Hematopoietic multipotent progenitor cell (in vitro differentiated cells): Measurements from ENCODE around the gene TRMT2A. TPM values are rescaled to one million over a fixed set of nuclear protein-coding genes. Genes with fewer than 3 reads are reported as not detected.
"Not testable (repeated sequence)": the region's sequence is repeated elsewhere in the genome, so short reads cannot be mapped to it uniquely, and the experiment has no call there.

Source experiments
- DNase-seq, 3 donors: peaks; one replicate each; pipeline ENCODE4 v3.0.0-alpha.2; 2011 to 2015; ENCODE audit warnings: low read depth in 2 of 3, low spot score in 2 of 3
- total RNA-seq: library from RNA; depleted of rRNA; stranded (reverse); fragments of >200 nt; gene quantifications from one replicate; pipeline ENCODE4 v1.2.3, GENCODE V29; 2012

The TRMT2A gene
- 87.0 TPM for total RNA-seq

GRCh38 chr22:20116951-20117632, at the start of gene TRMT2A:
TRMT2A (minus strand) TSS chr22:20117226; CDS start chr22:20116906, 320 bp downstream.
- peak; percentile 95 to 99 (median 99) for DNase-seq

GRCh38 chr22:20166703-20167102, 49.7 kb upstream of the TRMT2A start:
- no peak for DNase-seq

DNA sequence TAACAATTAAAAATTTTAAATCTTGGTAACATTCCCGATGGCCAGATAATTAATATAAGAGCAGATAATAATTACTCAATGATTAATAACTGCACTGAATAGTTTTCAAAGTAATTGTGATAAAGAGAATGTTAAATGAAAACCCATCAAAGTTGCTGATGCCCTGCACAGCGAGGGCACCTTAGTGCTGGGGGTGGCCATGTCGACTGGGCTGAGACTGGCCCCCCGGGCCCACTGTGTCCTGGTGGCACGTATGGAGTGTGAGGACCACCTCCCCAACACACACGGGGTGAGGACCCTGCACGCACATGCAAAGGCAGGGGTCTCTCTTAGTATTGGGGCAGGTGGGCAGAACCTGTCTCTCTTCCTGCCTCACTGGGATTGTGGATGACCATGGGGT, 48.9 kb upstream of the TRMT2A start:
- DNase-seq = no peak

GRCh38 chr22:20165421-20165820, 48.4 kb upstream of the TRMT2A start:
- no peak for DNase-seq

DNA sequence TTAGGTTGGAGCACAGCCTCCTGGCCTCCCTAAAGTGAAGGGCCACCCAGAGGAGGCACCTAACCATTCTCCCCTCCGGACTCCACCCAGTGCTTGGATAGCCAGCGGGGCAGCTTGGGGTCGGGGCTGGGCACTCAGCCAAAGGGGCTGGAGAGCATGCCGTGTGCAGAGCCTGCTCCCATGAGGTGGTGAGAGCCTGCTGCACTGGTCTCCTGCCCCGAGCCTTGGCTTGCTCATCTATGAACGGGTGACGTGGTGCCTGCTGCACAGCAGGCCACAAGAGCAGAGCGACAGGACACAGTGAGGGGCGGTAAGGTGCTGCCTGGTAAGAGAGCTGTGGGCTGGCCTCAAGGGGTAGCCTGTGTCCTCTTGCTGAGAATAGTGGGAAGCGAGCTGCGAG, 47.8 kb upstream of the TRMT2A start:
- DNase-seq = no peak

DNA sequence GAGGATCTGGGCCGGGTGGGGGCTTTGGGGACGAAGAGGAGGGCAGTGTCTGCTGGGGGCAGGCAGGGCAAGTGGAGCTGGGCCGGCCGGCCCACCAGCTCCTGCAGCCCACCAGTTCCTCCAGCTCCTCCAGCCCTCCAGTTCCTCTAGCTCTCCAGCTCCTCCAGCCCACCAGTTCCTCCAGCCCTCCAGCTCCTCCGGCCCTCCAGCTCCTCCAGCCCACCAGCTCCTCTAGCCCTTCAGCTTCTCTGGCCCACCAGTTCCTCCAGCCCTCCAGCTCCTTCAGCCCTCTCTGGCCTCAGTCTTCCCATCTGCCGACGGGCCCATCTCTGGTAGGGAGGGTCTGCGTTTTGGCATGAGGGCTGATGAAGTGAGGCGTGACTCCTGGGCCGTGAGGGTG, 43.0 kb upstream of the TRMT2A start:
- no peak for DNase-seq

DNA sequence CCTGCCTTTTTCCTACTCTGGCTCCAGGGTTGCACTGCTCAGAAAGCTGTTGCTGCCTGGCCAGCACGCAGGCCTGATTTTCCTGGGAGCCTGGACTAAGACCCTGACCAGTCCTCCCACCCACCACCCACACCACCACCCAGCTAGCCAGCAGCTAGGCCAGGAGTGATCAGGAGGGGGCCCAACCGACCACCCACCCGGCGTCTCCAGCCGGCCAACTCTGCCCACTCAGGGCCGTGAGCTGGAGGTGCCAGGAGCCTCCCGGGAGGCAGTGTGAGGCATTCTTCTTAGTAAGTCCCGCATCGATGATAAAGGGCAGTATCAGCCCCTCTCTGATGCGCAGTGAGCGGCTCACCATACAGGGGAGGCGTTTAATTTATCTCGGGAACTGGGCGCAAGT, 42.5 kb upstream of the TRMT2A start:
- not testable (repeated sequence) for DNase-seq

DNA sequence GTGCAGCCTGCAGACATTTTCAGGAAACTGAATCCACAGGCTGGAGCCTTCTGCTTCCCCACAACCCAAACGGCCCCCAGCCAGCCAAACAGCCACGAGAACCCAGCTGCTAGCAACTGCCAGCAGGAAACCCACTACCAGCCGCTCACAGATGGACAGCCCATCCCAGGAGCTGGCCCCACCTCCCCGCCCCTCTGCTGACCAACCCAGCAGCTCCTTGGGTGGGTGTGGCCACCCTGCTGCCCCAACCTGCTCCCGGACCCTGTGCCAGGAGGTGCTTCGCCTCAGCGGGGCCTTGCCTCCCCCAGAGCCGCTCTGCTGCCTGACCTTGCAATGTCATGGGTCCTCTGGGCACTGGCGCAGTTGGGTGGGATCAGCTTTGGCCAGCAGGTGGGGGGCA, 42.0 kb upstream of the TRMT2A start:
- peak in 2 of 3 donors; percentile 81 to 97 for DNase-seq

DNA sequence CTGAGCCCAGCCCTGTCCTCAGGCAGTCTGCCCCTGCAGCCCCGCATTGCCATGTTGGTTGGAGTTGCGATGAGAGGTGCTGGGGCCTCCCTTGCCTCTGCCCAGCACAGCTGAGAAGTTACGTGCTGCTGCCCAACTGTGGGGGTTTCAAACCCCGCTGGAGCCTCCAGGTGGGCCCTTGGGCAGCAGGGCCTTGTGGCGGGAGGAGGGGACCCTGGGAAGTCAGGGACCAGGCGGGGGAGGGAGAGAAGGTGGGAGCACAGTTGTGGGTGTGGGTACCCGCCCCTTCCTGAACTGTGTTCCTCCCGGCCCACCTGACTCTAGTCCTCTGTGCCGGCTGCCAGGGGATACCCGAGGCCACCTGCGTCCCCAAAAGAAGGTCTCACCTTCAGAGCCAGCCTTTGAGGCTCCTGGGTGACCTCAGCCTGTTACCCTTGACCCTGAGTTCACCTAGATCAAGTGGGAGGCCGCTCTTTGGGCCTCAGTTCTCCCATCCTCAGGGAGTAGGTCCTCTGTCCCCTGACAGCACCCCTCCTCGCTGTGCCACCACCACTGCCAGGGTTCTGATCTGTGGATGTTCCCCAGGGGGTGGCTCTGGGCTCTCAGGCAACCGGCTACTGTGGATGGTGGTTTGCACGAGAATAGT, 41.5 kb upstream of the TRMT2A start:
- peak in 1 of 3 donors; percentile 50 for DNase-seq

- DNase-seq = no peak
Observed at GRCh38 chr22:20157430-20158183, 40.6 kb upstream of the TRMT2A start.

- peak; percentile 75 to 87 (median 85) for DNase-seq
Observed at GRCh38 chr22:20156611-20157429, 39.8 kb upstream of the TRMT2A start.

DNA sequence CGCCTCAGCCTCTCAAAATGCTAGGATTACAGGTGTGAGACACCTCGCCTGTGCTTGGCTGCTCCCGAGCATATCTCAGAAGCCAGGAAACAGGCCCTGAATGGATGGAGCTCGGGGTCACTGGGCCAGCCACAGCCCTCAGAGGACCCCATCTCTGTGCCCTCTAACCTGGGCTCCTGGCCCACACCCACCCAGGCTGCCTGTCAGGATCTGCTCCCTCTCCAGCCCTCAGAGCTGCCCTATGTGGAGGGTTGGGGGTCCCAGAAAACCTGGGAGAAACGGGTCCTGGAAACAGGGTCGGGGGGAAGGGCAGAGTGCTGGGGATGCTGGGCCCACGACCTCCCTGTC, 39.0 kb upstream of the TRMT2A start:
- DNase-seq = no peak

DNA sequence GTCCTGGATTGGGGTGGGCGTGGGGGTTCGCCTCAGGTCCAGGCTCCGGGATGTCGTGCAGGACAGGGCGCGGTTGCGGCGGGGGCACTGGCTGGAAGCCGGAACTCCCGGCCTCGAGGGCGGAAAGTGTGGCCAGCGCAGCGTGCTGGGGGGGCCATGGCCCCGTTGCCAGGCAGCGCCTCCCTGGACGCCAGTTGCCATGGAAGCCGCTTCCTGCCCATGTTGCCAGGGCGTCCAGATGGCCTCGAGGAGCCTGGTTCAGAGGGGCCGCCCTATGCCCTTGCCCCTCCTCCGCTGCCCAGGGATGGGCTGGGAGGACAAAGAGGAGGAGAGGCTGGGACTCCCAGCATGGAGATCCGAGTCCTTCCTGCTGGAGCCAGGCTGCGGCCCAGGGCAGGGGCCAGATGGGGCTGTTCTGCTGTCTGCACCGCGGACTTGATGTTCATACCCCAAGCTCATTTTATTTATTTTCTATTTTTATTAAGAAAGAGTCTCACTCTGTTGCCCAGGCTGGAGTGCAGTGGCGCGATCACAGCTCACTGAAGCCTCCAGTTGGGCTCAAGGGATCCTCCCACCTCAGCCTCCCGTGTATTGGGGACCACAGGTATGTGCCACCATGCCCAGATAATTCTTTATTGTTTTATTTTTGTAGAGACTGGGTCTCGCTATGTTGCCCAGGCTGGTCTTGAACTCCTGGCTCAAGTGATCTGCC, 38.5 kb upstream of the TRMT2A start:
- peak in 2 of 3 donors; percentile 57 to 69 for DNase-seq

GRCh38 chr22:20154602-20155187, 37.7 kb upstream of the TRMT2A start:
- DNase-seq = no peak

DNA sequence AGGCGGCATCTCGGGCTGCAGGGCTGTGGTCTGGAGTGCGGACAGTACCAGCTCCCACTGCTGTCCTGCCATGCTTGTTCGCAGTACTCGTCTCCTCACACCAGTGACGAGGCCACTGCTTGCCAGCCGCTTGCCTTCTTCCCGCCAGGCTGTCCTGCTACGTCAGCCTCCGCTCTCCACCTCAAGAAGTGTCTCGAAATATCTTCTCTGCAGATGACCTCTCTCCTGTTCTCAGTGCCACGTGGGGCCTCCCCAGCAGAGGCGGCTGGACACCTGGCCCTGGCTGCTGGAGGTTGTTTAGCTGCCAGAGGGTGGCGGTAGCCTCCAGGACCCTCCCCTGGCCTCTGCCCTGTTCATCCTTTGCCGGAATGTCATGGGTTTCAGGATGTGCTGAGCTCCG, 36.9 kb upstream of the TRMT2A start:
- no peak for DNase-seq

- DNase-seq = no peak
Observed at GRCh38 chr22:20152464-20152890, 35.5 kb upstream of the TRMT2A start.

GRCh38 chr22:20151276-20151588, 34.2 kb upstream of the TRMT2A start:
- no peak for DNase-seq

GRCh38 chr22:20150381-20151275, 33.6 kb upstream of the TRMT2A start, which contains the start of gene CCDC188:
CCDC188 (minus strand) TSS chr22:20151055; CDS start chr22:20150986, 69 bp downstream.
- no peak for DNase-seq
